ENCODE data around the gene HNF4A. TPM values are rescaled to one million over a fixed set of nuclear protein-coding genes. Genes with fewer than 3 reads are reported as not detected.

HNF4A gene
- total and polyA plus RNA-seq, 2 of the 13 experiments (the other 11 are each of a cell fraction or from before 2014, with no cell fraction given), result 80.9 to 169 TPM

DNA sequence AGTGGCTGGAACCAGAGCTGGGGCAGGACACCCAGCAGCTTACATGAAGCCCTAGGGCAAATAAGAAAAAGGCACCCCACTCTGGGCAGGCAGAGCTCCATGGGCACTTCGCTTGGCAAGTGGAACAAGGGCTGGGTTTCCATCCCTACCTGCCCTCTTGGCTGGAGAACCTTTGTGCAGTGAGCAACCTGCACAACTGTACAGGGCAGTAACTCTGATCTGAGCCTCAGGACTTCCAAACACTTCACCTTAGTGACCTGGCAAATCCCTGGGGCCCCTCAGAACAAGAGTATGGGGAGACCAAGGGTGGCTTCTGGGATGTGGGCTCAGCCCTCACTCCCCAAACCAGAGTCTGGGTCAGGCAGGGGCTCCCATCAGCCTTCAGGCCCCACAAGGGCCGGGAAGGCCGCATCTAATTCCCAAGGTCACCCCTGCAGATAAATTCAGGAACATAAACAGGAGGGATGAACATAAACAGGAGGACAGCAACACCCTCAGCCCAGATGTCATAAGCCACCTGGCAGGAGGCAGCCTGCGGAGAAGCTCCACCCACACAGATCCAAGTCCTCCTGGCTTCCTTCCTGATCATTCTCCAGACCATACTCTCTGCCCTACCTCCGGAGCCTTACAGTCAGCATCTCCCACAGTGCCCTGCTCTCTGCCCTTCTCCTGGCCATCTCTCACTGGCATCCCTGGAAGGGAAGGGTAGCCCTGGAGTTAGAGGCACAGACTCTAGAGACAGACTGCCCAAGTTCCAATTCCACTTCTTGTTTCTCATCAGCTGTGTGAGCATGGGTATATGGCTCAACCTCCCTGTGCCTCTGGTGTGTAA, 37.5 kb downstream of the HNF4A start (continued):
- TF ChIP-seq, protein P1, sequence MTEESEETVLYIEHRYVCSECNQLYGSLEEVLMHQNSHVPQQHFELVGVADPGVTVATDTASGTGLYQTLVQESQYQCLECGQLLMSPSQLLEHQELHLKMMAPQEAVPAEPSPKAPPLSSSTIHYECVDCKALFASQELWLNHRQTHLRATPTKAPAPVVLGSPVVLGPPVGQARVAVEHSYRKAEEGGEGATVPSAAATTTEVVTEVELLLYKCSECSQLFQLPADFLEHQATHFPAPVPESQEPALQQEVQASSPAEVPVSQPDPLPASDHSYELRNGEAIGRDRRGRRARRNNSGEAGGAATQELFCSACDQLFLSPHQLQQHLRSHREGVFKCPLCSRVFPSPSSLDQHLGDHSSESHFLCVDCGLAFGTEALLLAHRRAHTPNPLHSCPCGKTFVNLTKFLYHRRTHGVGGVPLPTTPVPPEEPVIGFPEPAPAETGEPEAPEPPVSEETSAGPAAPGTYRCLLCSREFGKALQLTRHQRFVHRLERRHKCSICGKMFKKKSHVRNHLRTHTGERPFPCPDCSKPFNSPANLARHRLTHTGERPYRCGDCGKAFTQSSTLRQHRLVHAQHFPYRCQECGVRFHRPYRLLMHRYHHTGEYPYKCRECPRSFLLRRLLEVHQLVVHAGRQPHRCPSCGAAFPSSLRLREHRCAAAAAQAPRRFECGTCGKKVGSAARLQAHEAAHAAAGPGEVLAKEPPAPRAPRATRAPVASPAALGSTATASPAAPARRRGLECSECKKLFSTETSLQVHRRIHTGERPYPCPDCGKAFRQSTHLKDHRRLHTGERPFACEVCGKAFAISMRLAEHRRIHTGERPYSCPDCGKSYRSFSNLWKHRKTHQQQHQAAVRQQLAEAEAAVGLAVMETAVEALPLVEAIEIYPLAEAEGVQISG (CRISPR knock-in tag; IDR thresholded peaks at IDR 0.05), result peak; percentile 83
- TF ChIP-seq TGIF2 (CRISPR knock-in tag; IDR thresholded peaks at IDR 0.05) (peak; percentile 81), WIZ (CRISPR knock-in tag; IDR thresholded peaks at IDR 0.05) (peak; percentile 95), STAG1 (CRISPR knock-in tag; IDR thresholded peaks at IDR 0.05) (no peak; the same call in 1 of the 2 replicates), ZNF703 (CRISPR knock-in tag; IDR thresholded peaks at IDR 0.05; ENCODE audit: borderline replicate concordance) (no peak), SRSF4 (IDR thresholded peaks at IDR 0.05; ENCODE audit: low read depth, low read length, poor library complexity, severe bottlenecking) (no peak), HOXA9 (CRISPR knock-in tag; IDR thresholded peaks at IDR 0.05; ENCODE audit: borderline replicate concordance) (no peak), MEIS2 (CRISPR knock-in tag; IDR thresholded peaks at IDR 0.05) (peak; percentile 79; the same call in 1 of the 2 replicates), NFKBIZ (CRISPR knock-in tag; IDR thresholded peaks at IDR 0.05) (no peak; the same call in 1 of the 2 replicates), ZMYM4 (CRISPR knock-in tag; IDR thresholded peaks at IDR 0.05) (peak; percentile 72), GATA4 (IDR thresholded peaks at IDR 0.05; ENCODE audit: borderline replicate concordance, low read depth) (peak; percentile 61; the same call in 1 of the 2 replicates), KDM4B (CRISPR knock-in tag; IDR thresholded peaks at IDR 0.05) (no peak), RARG (CRISPR knock-in tag; IDR thresholded peaks at IDR 0.05; ENCODE audit: low read depth) (no peak), HOXA5 (CRISPR knock-in tag; IDR thresholded peaks at IDR 0.05) (peak; percentile 44), ZNF747 (CRISPR knock-in tag; IDR thresholded peaks at IDR 0.05; ENCODE audit: borderline replicate concordance) (no peak; the same call in none of the 2 replicates), ZNF3 (CRISPR knock-in tag; IDR thresholded peaks at IDR 0.05) (peak; percentile 49; the same call in 1 of the 2 replicates), ZNF619 (CRISPR knock-in tag; IDR thresholded peaks at IDR 0.05) (peak; percentile 23; the same call in 1 of the 2 replicates), ZNF549 (CRISPR knock-in tag; IDR thresholded peaks at IDR 0.05) (no peak), ZNF460 (CRISPR knock-in tag; IDR thresholded peaks at IDR 0.05; ENCODE audit: borderline replicate concordance) (no peak), ZSCAN31 (CRISPR knock-in tag; IDR thresholded peaks at IDR 0.05; ENCODE audit: low read depth) (peak; percentile 86; the same call in 1 of the 2 replicates), ZNF496 (CRISPR knock-in tag; IDR thresholded peaks at IDR 0.05; ENCODE audit: insufficient replicate concordance) (no peak), ZNF672 (CRISPR knock-in tag; IDR thresholded peaks at IDR 0.05) (no peak)
- TF ChIP-seq, protein P2, sequence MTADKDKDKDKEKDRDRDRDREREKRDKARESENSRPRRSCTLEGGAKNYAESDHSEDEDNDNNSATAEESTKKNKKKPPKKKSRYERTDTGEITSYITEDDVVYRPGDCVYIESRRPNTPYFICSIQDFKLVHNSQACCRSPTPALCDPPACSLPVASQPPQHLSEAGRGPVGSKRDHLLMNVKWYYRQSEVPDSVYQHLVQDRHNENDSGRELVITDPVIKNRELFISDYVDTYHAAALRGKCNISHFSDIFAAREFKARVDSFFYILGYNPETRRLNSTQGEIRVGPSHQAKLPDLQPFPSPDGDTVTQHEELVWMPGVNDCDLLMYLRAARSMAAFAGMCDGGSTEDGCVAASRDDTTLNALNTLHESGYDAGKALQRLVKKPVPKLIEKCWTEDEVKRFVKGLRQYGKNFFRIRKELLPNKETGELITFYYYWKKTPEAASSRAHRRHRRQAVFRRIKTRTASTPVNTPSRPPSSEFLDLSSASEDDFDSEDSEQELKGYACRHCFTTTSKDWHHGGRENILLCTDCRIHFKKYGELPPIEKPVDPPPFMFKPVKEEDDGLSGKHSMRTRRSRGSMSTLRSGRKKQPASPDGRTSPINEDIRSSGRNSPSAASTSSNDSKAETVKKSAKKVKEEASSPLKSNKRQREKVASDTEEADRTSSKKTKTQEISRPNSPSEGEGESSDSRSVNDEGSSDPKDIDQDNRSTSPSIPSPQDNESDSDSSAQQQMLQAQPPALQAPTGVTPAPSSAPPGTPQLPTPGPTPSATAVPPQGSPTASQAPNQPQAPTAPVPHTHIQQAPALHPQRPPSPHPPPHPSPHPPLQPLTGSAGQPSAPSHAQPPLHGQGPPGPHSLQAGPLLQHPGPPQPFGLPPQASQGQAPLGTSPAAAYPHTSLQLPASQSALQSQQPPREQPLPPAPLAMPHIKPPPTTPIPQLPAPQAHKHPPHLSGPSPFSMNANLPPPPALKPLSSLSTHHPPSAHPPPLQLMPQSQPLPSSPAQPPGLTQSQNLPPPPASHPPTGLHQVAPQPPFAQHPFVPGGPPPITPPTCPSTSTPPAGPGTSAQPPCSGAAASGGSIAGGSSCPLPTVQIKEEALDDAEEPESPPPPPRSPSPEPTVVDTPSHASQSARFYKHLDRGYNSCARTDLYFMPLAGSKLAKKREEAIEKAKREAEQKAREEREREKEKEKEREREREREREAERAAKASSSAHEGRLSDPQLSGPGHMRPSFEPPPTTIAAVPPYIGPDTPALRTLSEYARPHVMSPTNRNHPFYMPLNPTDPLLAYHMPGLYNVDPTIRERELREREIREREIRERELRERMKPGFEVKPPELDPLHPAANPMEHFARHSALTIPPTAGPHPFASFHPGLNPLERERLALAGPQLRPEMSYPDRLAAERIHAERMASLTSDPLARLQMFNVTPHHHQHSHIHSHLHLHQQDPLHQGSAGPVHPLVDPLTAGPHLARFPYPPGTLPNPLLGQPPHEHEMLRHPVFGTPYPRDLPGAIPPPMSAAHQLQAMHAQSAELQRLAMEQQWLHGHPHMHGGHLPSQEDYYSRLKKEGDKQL (CRISPR knock-in tag; IDR thresholded peaks at IDR 0.05; ENCODE audit: low read depth), result peak; percentile 39
